Caco-2 (cell line): Measurements from ENCODE around the gene HPS5. TPM values are rescaled to one million over a fixed set of nuclear protein-coding genes. Genes with fewer than 3 reads are reported as not detected.

Experiments used
- Bru-seq: library from RNA; stranded (reverse); fragments of 400-500 nt; gene quantifications from one replicate; lab custom pipeline; 2021; lab: Mats Ljungman, UMichigan
- BruChase-seq, 2 experiments: library from RNA; stranded (reverse); fragments of 400-500 nt; gene quantifications; one replicate each; lab custom pipeline; 2021; lab: Mats Ljungman, UMichigan
- BruUV-seq: library from RNA; stranded (reverse); fragments of 400-500 nt; replicated peaks from 2 replicates; lab custom pipeline; 2021; lab: Mats Ljungman, UMichigan
- CTCF ChIA-PET: fragments of 300-600 bp; sonication (Branson Sonifier 250); formaldehyde crosslinking; loops from one replicate; lab custom pipeline; 2022; ENCODE audit warnings: antibody characterized with exemption; lab: Charles Lee
- POLR2A ChIA-PET: fragments of 300-600 bp; sonication (Branson Sonifier 250); formaldehyde crosslinking; loops from one replicate; lab custom pipeline; 2022; ENCODE audit warnings: antibody characterized with exemption; lab: Charles Lee
- DNase-seq, 2 experiments: peaks; one replicate each; pipeline versions ENCODE4 v3.0.0 to v3.0.0-alpha.2; 2020 to 2022
- H3K27me3 ChIP-seq: replicated peaks from 2 replicates; pipeline ENCODE4 v1.6.0; 2011; ENCODE audit warnings: low read length; ENCODE audit not compliant: control insufficient read depth, insufficient read depth
- H3K36me3 ChIP-seq: 2 replicates; pipeline ENCODE4 v1.5.1; 2011; ENCODE audit warnings: low read length; ENCODE audit not compliant: control insufficient read depth, insufficient read depth
- H3K4me1 ChIP-seq: fragments of 250-450 bp; sonication (Bioruptor Pico); 2 replicates; pipeline ENCODE4 v1.5.1; 2020; ENCODE audit warnings: mild to moderate bottlenecking
- H3K4me3 ChIP-seq: 2 replicates; pipeline ENCODE4 v1.5.1; 2011; ENCODE audit warnings: low read depth, mild to moderate bottlenecking, control low read depth, low read length
- H3K9me3 ChIP-seq: fragments of 250-450 bp; sonication (Bioruptor Pico); 2 replicates; pipeline ENCODE4 v1.5.1; 2020; ENCODE audit warnings: mild to moderate bottlenecking, moderate library complexity
- H3K27ac Mint-ChIP-seq: one replicate; pipeline ENCODE4 v1.8.0; 2022; ENCODE audit warnings: mixed read lengths; ENCODE audit not compliant: unreplicated experiment
- H3K27me3 Mint-ChIP-seq: one replicate; pipeline ENCODE4 v1.8.0; 2022; ENCODE audit warnings: mixed read lengths; ENCODE audit not compliant: insufficient read depth, unreplicated experiment
- H3K36me3 Mint-ChIP-seq: one replicate; pipeline ENCODE4 v1.8.0; 2022; ENCODE audit warnings: mild to moderate bottlenecking, mixed read lengths; ENCODE audit not compliant: insufficient read depth, unreplicated experiment
- H3K4me1 Mint-ChIP-seq: one replicate; pipeline ENCODE4 v1.8.0; 2022; ENCODE audit warnings: low read depth, mixed read lengths; ENCODE audit not compliant: unreplicated experiment
- H3K4me3 Mint-ChIP-seq: one replicate; pipeline ENCODE4 v1.8.0; 2022; ENCODE audit warnings: mild to moderate bottlenecking, moderate library complexity, mixed read lengths; ENCODE audit not compliant: unreplicated experiment
- H3K9me3 Mint-ChIP-seq: one replicate; pipeline ENCODE4 v1.8.0; 2022; ENCODE audit warnings: mixed read lengths; ENCODE audit not compliant: unreplicated experiment
- intact Hi-C: fragments of 100-400 bp; cut with micrococcal nuclease; formaldehyde crosslinking; loops from one replicate; pipeline ENCODE4 v1.10.0; 2022; ENCODE audit not compliant: unreplicated experiment
- long read RNA-seq: library from polyadenylated mRNA; stranded (forward); transcript quantifications from one replicate; pipeline ENCODE4 v2.0.0, GENCODE V29; 2022
- total RNA-seq: library from RNA; stranded (reverse); gene quantifications from 2 replicates; pipeline ENCODE4 v1.2.3, GENCODE V29; 2022
- TF ChIP-seq, protein P1 (sequence below), 2 experiments: fragments of 200-600 bp in 1 of 2; IDR thresholded peaks; 1 replicate in 1 of 2; 2 replicates in 1 of 2; pipeline versions ENCODE4 v1.5.1 to v1.8.0; 2011 to 2022; ENCODE audit warnings: antibody characterized with exemption in 1 of 2, control low read depth in 1 of 2, inconsistent platforms in 1 of 2, low read depth in 1 of 2, low read length in 1 of 2, mild to moderate bottlenecking in 1 of 2, moderate library complexity in 1 of 2; ENCODE audit not compliant: insufficient read depth in 1 of 2, severe bottlenecking in 1 of 2, unreplicated experiment in 1 of 2

Gene HPS5, protein sequence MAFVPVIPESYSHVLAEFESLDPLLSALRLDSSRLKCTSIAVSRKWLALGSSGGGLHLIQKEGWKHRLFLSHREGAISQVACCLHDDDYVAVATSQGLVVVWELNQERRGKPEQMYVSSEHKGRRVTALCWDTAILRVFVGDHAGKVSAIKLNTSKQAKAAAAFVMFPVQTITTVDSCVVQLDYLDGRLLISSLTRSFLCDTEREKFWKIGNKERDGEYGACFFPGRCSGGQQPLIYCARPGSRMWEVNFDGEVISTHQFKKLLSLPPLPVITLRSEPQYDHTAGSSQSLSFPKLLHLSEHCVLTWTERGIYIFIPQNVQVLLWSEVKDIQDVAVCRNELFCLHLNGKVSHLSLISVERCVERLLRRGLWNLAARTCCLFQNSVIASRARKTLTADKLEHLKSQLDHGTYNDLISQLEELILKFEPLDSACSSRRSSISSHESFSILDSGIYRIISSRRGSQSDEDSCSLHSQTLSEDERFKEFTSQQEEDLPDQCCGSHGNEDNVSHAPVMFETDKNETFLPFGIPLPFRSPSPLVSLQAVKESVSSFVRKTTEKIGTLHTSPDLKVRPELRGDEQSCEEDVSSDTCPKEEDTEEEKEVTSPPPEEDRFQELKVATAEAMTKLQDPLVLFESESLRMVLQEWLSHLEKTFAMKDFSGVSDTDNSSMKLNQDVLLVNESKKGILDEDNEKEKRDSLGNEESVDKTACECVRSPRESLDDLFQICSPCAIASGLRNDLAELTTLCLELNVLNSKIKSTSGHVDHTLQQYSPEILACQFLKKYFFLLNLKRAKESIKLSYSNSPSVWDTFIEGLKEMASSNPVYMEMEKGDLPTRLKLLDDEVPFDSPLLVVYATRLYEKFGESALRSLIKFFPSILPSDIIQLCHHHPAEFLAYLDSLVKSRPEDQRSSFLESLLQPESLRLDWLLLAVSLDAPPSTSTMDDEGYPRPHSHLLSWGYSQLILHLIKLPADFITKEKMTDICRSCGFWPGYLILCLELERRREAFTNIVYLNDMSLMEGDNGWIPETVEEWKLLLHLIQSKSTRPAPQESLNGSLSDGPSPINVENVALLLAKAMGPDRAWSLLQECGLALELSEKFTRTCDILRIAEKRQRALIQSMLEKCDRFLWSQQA
- total RNA-seq, result 17.5 TPM in 2 replicates
- percentile 80 among the genes with signal in this experiment for Bru-seq, nascent RNA
- BruChase-seq, experiment 1, labeled RNA remaining after a 2-hour chase, result percentile 82 among the genes with signal in this experiment
- BruChase-seq, experiment 2, labeled RNA remaining after a 6-hour chase, result percentile 76 among the genes with signal in this experiment
- long read RNA-seq, full-length matches to known transcripts, result 13 of 28 reads
- long read RNA-seq, partial matches to known transcripts, result 2 of 28 reads
- long read RNA-seq, other reads (novel, unspliced or antisense), result 13 of 28 reads

DNA sequence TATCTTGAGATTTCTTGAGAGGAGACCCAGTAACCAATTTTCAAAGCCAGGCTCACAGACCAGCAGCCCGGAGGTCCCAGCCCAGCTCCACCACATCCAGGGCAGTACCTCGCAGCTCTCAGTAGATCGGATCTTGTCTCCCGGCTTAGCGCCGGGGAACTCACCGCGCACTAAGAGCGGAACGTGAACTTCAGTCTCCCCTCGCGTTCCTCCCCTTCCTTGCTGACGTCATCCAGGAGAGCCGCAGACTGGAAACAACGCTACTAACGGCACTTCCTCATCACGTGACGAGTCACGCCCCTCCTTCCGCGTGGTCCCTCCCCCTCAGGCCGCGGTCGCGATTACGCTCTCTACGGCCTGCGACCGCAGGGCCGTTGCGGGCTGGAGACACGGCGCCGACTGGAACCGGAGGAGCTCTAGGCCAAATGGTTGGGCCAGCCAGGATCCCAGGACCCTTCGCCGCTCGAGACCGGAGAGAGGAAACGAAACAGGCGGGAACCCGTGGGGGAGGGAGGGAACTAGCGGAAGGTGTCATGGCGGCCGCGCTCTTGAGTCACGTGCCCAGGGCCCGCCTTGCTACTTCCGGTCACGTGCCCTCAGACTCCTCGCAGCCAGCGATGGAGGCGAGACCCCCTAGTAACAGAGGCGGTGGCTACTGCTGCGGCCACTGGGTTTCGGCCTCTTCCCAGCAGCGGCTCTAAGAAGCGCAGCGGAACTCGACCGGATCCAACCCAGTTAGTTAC is at the start of gene HPS5, which contains the start of gene GTF2H1:
Gene HPS5, minus strand, starts transcription at position 172 of the 743 bp plus-strand sequence. CDS start 4,282 bp downstream, outside the sequence.
Gene GTF2H1, plus strand, starts transcription at position 599 of the 743 bp plus-strand sequence. CDS start 10,508 bp downstream, outside the sequence.
- Histone ChIP-seq H3K36me3 (no peaks in the 10 kb centered on the region), H3K4me3 (peak within 1 kb of the TSS; percentile 87), H3K9me3 (no peaks in the 10 kb centered on the region), H3K4me1 (peaks cover 19% of the 10 kb centered on the region), H3K27me3 (no peaks in the 10 kb centered on the region)
- Mint-ChIP-seq H3K9me3 (no peaks in the 10 kb centered on the region), H3K4me3 (peak within 1 kb of the TSS; percentile 84), H3K27me3 (no peaks in the 10 kb centered on the region), H3K27ac (peak within 1 kb of the TSS; percentile 100), H3K4me1 (peaks cover 30% of the 10 kb centered on the region), H3K36me3 (peaks cover 27% of the 10 kb centered on the region)
- CTCF ChIA-PET, result interaction anchor here (1.0 kb wide), 1 partner anchor 9 kb away, joined by 3 read pairs; no protein-coding TSS in a partner anchor
- intact Hi-C loops, result loop anchor here (1.0 to 5.0 kb wide), 5 partner anchors 9 to 310 kb away; partner anchors contain the start of genes SPTY2D1 and TSG101
- DNase-seq, result peak; percentile 96 to 99
- TF ChIP-seq, protein P1, sequence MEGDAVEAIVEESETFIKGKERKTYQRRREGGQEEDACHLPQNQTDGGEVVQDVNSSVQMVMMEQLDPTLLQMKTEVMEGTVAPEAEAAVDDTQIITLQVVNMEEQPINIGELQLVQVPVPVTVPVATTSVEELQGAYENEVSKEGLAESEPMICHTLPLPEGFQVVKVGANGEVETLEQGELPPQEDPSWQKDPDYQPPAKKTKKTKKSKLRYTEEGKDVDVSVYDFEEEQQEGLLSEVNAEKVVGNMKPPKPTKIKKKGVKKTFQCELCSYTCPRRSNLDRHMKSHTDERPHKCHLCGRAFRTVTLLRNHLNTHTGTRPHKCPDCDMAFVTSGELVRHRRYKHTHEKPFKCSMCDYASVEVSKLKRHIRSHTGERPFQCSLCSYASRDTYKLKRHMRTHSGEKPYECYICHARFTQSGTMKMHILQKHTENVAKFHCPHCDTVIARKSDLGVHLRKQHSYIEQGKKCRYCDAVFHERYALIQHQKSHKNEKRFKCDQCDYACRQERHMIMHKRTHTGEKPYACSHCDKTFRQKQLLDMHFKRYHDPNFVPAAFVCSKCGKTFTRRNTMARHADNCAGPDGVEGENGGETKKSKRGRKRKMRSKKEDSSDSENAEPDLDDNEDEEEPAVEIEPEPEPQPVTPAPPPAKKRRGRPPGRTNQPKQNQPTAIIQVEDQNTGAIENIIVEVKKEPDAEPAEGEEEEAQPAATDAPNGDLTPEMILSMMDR (IDR thresholded peaks at IDR 0.05; ENCODE audit: insufficient read depth in 1 of 2, low read depth in 1 of 2, low read length in 1 of 2, severe bottlenecking in 1 of 2, unreplicated experiment in 1 of 2), result peak in 1 of 2 experiments; percentile 1
- no TSS peak for BruUV-seq
- POLR2A ChIA-PET, result interaction anchor here (0.6 to 2.0 kb wide), 6 partner anchors 9 to 1153 kb away, joined by 3 to 16 read pairs (median 10); partner anchors contain the start of gene LDHA

DNA sequence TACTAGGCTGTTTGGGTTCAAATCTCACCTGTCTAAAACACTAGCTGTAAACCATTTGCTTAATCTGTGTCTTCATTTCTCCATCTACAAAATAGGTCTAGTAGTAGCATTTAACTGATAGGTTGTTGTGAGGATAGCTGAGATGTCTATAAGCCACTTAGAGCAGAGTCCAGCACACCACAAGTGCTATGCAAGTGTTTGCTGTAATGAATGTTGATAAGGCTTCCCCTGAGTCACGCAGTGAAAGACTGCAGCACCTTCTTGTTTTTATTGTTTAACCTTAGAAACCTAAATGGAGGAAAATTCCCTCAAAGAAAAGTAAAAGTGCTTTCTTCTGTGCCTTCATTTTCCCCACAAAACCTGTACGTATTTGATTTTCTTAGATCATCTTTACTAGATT is 49.3 kb upstream of the HPS5 start:
- H3K4me1 Mint-ChIP-seq, result no peaks in the 10 kb centered on the region
- TF ChIP-seq, protein P1 (IDR thresholded peaks at IDR 0.05; ENCODE audit: insufficient read depth in 1 of 2, low read depth in 1 of 2, low read length in 1 of 2, severe bottlenecking in 1 of 2, unreplicated experiment in 1 of 2), result no peak

More for the DNA sequence above, 49.3 kb upstream of the HPS5 start:
- intact Hi-C loops, result no loop called here
- Histone ChIP-seq H3K36me3 (no peaks in the 10 kb centered on the region; the same call in 1 of the 2 replicates), H3K4me1 (peaks cover 11% of the 10 kb centered on the region), H3K9me3 (no peaks in the 10 kb centered on the region), H3K27me3 (no peaks in the 10 kb centered on the region), H3K4me3 (no peak overlapping the region)
- Mint-ChIP-seq H3K4me3 (no peak overlapping the region), H3K27me3 (no peaks in the 10 kb centered on the region), H3K36me3 (peaks cover 2% of the 10 kb centered on the region), H3K27ac (peak overlapping the region; percentile 39), H3K9me3 (no peaks in the 10 kb centered on the region)
- POLR2A ChIA-PET, result interaction anchor here (1.1 kb wide), 2 partner anchors 13 to 23 kb away, joined by 4 to 5 read pairs; partner anchors contain the start of gene LDHA
- no TSS peak for BruUV-seq
- CTCF ChIA-PET, result interaction anchor here (1.1 to 1.2 kb wide), 2 partner anchors 39 to 101 kb away, joined by 3 to 4 read pairs; no protein-coding TSS in a partner anchor
- DNase-seq, result no peak
